Raji (cell line): ENCODE measurements around the gene SRBD1.

ENCODE experiments used
- POLR2A ChIP-seq: IDR thresholded peaks from 2 replicates; pipeline ENCODE4 v1.6.1; 2011; ENCODE audit warnings: low read depth, low read length, control low read depth; ENCODE audit not compliant: insufficient read depth

The SRBD1 gene

GRCh38 chr2:45612731-45613130 is 1.7 kb upstream of the SRBD1 start:
- no peak for TF ChIP-seq POLR2A

- no peak for TF ChIP-seq POLR2A
Observed at GRCh38 chr2:45612285-45612684, 1.2 kb upstream of the SRBD1 start.

- TF ChIP-seq POLR2A, result no peak
Observed at GRCh38 chr2:45610281-45611019, 617 bp downstream of the SRBD1 start.

- no peak for TF ChIP-seq POLR2A
Observed at GRCh38 chr2:45607701-45608100, 3.4 kb downstream of the SRBD1 start.

- no peak for TF ChIP-seq POLR2A
Observed at GRCh38 chr2:45606796-45607195, 4.3 kb downstream of the SRBD1 start.

GRCh38 chr2:45605116-45605515 is 6.0 kb downstream of the SRBD1 start:
- TF ChIP-seq POLR2A, result no peak

GRCh38 chr2:45602624-45603023 is 8.4 kb downstream of the SRBD1 start:
- no peak for TF ChIP-seq POLR2A

GRCh38 chr2:45598545-45598944 is 12.5 kb downstream of the SRBD1 start:
- TF ChIP-seq POLR2A, result no peak

- no peak for TF ChIP-seq POLR2A
Observed at GRCh38 chr2:45596761-45597160, 14.3 kb downstream of the SRBD1 start.

- TF ChIP-seq POLR2A, result no peak
Observed at GRCh38 chr2:45595721-45596435, 15.2 kb downstream of the SRBD1 start.

- no peak for TF ChIP-seq POLR2A
Observed at GRCh38 chr2:45591073-45591472, 20.0 kb downstream of the SRBD1 start.

GRCh38 chr2:45588158-45588829 is 22.8 kb downstream of the SRBD1 start:
- TF ChIP-seq POLR2A, result no peak

- TF ChIP-seq POLR2A, result no peak
Observed at GRCh38 chr2:45586600-45586999, 24.5 kb downstream of the SRBD1 start.

GRCh38 chr2:45585267-45585861 is 25.7 kb downstream of the SRBD1 start:
- no peak for TF ChIP-seq POLR2A

- TF ChIP-seq POLR2A, result no peak
Observed at GRCh38 chr2:45583977-45584376, 27.1 kb downstream of the SRBD1 start.

GRCh38 chr2:45582522-45582921 is 28.5 kb downstream of the SRBD1 start:
- no peak for TF ChIP-seq POLR2A
